GM06990 (cell line): ENCODE results near the gene AFAP1.

ENCODE experiments used
- DNase-seq: peaks from one replicate; pipeline ENCODE4 v3.0.0-alpha.2; 2011; ENCODE audit not compliant: insufficient read length; ENCODE audit errors: extremely low read depth
- H3K27me3 ChIP-seq: replicated peaks from 2 replicates; pipeline ENCODE4 v1.6.0; 2011; ENCODE audit warnings: low read length; ENCODE audit not compliant: control insufficient read depth, insufficient read depth
- H3K36me3 ChIP-seq: 2 replicates; pipeline ENCODE4 v1.5.1; 2011; ENCODE audit warnings: low read length; ENCODE audit not compliant: control insufficient read depth, insufficient read depth
- H3K4me3 ChIP-seq: replicated peaks from 2 replicates; pipeline ENCODE4 v1.5.1; 2011; ENCODE audit warnings: low read depth, mild to moderate bottlenecking, control low read depth, low read length
- TF ChIP-seq, protein P1 (sequence below): IDR thresholded peaks from 2 replicates; pipeline ENCODE4 v1.5.1; 2011; ENCODE audit warnings: low read length, control low read depth, mild to moderate bottlenecking, inconsistent platforms; ENCODE audit not compliant: insufficient read depth, poor library complexity, severe bottlenecking

The AFAP1 gene

DNA sequence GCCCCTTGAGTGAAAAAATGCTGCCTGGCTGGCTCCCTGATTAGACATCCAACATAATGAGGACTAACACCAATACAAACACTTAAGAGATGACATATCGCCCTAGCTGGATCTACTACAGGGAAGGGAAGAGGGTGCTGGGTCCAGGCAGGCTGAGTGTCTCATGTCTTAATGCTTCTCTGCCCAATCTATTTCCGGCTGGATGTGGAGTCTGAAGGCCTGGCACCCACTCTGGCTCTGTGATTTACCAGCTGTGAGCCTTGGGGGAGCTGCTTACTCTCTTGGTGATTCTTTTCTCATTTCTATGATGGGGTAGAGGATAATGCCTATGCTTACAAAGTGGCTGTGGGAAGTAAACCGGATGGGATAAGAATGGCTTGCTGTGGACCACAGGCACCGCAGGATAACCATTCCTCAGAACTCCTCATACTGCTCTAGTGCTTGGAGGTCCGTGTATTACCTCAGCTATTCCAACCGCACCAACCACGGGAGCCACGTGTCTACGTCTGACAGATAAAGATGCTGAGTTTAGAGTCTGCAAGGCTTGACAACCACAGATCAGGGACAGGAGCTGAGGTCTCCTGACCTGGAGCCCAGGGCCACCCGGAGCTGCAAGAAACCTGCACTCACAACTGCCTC, 161.7 kb downstream of the AFAP1 start:
- Histone ChIP-seq H3K27me3 (no peaks in the 10 kb centered on the region), H3K4me3 (no peak overlapping the region), H3K36me3 (no peaks in the 10 kb centered on the region)
- TF ChIP-seq, protein P1, sequence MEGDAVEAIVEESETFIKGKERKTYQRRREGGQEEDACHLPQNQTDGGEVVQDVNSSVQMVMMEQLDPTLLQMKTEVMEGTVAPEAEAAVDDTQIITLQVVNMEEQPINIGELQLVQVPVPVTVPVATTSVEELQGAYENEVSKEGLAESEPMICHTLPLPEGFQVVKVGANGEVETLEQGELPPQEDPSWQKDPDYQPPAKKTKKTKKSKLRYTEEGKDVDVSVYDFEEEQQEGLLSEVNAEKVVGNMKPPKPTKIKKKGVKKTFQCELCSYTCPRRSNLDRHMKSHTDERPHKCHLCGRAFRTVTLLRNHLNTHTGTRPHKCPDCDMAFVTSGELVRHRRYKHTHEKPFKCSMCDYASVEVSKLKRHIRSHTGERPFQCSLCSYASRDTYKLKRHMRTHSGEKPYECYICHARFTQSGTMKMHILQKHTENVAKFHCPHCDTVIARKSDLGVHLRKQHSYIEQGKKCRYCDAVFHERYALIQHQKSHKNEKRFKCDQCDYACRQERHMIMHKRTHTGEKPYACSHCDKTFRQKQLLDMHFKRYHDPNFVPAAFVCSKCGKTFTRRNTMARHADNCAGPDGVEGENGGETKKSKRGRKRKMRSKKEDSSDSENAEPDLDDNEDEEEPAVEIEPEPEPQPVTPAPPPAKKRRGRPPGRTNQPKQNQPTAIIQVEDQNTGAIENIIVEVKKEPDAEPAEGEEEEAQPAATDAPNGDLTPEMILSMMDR: no peak
- no peak for DNase-seq

DNA sequence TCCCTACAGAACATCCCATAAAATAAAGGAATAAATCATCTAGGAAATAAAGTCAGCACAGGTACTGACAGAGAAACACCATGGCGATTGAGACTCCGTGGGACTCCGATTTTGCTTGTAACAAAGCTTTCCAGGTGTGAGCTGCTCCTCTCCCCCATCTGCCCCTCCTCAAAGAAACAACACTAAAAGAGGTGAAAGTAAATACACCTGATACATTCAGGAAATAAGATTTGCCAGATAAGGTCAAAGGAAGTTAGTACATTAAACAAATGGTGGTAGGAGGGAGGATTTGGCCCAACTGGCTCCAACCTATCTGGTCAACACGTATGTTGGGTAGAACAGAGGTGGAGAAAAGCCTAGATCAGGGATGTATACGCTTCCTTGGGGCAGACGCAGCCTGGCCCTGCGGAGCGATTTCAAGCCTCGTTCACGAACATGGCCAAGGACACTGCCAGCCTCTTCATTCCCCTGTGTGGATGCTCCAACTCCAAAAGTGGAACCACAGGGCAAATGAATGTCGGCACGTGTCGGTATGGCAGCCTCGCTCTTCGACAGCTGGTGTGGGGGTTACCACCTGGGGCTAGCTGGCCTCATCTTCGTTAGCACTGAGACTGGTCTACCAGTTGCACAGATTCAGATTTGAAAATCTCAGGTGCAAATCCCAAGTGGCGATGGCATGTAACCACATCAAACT, 162.5 kb downstream of the AFAP1 start:
- DNase-seq: no peak
- TF ChIP-seq, protein P1: no peak

DNA sequence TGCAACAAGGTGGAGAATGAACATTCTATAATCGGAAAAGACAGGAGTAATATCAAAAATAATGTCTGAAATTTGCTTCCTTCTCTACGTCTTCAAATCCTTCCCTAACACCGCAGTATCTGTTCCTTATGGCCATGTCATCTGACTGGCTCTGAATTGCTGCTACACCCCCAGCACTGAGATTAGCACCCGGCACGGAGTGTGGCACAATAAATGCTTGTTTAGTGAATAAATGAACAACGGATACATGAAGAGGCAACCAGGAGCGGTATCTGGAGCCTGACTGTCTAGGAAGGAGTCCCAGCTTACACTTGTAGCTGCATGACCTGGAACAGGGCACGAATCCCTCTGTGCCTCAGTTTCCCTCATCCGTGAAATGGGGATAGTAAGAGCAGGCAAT, 164.3 kb downstream of the AFAP1 start:
- Histone ChIP-seq H3K36me3 (no peaks in the 10 kb centered on the region), H3K27me3 (no peaks in the 10 kb centered on the region), H3K4me3 (no peak overlapping the region)
- no peak for DNase-seq
- TF ChIP-seq, protein P1: no peak

More for the DNA sequence above, 162.5 kb downstream of the AFAP1 start:
- Histone ChIP-seq H3K27me3 (no peaks in the 10 kb centered on the region), H3K36me3 (no peaks in the 10 kb centered on the region), H3K4me3 (no peak overlapping the region)

DNA sequence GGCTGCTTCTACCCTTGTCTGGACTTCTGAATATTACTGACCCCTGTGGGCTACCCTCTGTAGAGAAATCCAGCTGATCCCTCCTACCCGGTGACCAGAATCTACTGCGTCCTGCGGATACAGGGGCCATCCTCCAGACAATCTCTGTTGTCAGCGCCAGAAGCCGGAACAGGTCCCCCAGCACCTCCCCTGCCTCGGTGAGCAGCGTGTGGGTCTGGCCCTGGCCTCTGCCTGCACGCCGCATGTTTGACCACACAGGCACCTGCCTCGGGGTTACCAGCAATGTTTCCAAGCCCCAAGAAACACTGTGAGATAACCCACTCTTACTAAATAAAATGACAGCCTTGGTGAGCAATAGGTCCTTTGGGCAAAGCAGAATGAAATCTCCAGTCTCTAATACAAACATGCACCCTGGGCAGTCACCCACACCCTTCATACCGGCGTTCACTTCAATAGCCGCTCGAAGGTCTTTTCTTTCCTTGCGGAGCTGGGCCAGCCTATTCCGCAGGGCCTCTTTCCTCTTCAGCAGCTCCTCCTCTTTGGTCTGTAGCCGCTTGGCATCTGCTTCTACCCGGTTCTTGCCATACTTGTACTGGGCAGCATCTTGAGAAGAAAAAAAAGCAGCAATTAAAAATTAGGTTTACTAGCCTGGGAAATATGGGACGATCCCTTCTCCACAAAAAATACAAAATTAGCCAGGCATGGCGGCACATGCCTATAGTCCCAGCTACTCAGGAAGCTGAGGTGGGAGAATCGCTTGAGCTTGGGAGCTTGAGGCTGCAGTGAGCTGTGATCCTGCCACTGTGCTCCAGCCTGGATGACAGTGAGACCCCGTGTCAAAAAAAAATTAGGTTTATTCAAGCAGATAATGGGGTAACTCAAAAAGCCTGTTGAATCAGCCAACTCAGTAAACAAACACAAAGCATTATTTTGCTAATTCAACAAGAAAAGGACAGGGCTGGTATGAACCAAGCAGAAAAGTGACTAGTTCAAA, 165.1 kb downstream of the AFAP1 start:
- H3K27me3 ChIP-seq: no peaks in the 10 kb centered on the region
- no peak overlapping the region for H3K4me3 ChIP-seq
- no peaks in the 10 kb centered on the region for H3K36me3 ChIP-seq
- TF ChIP-seq, protein P1: no peak
- DNase-seq: no peak

DNA sequence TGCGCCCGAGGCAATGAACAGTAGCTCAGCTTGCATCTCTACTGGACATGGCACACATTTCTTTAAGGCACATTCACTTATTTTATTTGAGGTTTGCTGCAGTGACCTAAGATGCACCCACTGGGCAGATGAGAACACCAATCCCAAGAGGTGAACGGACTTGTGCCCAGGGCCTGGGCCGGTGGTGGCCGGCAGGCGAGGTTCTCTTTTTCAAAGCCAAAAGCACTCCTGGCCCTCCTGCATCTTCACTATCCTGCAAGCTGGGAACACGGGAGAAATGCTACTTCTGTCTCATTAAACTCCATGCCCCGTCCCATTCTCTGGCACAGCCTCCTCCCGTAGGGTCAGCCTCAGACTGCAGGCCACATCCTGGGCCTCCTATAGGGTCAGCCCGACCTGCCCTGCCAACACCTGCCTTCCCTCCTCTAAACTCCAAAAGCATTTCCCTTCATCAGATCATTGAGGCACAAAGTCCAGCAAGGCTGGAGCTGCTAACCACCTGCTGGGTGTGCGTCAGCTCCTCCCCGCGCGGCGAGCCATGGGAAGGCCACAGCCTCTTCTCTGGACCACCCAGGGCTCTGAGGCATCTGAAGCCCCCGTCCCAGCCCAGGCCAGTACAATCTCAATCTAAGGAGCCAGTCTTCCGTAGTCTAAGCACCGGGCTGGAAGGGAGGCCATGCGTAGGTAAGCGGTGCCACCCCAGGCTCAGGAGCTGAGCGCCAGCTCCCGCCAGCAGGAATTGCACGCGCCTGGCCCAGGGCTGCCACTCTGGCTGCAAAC, 166.1 kb downstream of the AFAP1 start:
- TF ChIP-seq, protein P1: no peak
- Histone ChIP-seq H3K27me3 (no peaks in the 10 kb centered on the region), H3K36me3 (no peaks in the 10 kb centered on the region)

More for the DNA sequence above, 166.1 kb downstream of the AFAP1 start:
- H3K4me3 ChIP-seq: no peak overlapping the region
- DNase-seq: no peak
